GM21447 (cell line): ENCODE measurements around the gene STIL.
"Not testable (repeated sequence)": the region's sequence is repeated elsewhere in the genome, so short reads cannot be mapped to it uniquely, and the experiment has no call there.

ENCODE experiments used
- ATAC-seq: cut with Tn5 transposase; IDR thresholded peaks from one replicate; pipeline ENCODE4 v1.9.1; 2021; ENCODE audit not compliant: unreplicated experiment

Gene STIL

DNA sequence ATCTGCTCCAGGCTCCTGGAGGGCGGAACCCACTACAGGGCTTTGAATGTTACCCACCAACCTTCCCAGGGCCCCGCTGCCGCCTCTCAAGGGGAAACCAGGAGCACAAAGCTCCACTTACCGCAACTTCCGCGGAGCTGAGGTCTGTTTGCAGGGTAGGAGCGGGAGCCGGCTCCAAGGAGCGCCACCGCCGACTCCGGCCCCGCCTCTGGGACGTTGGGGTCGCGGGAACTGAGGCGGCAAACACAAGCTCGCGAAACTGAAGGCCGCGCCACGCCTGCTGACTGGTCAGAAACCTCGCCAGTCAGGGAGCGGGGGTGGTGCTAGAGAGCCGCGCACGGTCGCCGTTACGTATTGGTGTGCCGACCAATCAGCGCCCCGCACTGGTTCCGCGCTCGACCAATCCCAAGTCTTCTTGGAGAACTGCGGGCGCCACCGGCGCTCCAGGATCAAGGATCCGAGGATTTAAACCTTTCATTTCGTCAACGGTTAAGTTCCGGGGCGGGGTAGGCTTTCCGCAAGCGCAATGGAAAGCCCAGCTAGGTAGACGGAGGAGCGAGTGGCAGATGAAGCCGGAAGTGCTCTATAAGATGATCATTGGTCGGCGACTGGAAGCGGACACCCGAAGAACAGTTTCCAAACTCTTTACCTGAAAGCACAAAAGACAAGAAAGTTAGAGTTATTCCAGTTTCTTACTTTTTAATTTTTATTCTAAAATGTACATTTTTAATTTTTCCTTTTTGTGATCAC, at the start of gene STIL:
Gene STIL (minus strand): TSS at position 233 of the 750 bp plus-strand sequence. CDS start 3,828 bp downstream, outside the sequence.
- ATAC-seq: peak; percentile 94

GRCh38 chr1:47362828-47363227, 48.9 kb upstream of the STIL start:
- ATAC-seq: no peak

DNA sequence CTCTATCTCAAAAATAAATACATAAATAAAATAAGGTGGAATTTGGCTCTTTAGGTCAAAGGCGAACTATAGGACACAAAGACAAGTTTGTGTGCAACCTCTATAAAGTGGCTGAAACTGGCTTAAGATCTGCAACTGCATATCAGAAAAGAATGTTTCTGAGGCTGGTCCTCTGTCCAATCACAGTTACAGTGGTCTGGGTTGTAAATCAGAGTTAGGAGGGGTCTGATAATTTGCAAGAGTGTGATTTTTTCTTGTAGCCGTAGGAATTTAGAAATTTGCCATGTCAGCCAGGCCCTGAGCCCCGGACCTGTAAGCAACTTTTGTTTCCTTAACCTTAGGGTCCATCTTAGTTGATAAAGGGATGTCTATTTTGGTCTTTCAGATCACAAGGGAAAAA, 47.4 kb upstream of the STIL start:
- ATAC-seq: no peak

DNA sequence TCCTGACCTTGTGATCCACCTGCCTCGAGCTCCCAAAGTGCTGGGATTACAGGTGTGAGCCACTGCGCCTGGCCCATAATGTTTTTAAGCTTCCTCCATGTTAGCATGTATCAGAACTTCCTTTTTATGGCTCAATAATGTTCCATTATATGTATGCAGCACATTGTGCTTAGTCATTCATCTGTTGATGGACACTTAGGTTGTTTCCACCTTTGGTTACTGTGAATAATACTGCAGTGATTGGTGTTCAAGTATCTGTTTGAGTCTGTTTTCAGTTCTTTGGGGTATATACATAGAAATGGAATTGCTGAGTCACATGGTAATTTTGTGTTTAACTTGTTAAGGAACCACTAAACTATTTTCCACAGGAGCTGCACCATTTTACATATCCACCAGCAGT, 37.4 kb upstream of the STIL start:
- ATAC-seq: peak; percentile 88

- no peak for ATAC-seq
Measured at GRCh38 chr1:47348246-47348645, 34.3 kb upstream of the STIL start.

- no peak for ATAC-seq
Measured at GRCh38 chr1:47347735-47348134, 33.8 kb upstream of the STIL start.

- not testable (repeated sequence) for ATAC-seq
Measured at GRCh38 chr1:47346979-47347378, 33.0 kb upstream of the STIL start.

DNA sequence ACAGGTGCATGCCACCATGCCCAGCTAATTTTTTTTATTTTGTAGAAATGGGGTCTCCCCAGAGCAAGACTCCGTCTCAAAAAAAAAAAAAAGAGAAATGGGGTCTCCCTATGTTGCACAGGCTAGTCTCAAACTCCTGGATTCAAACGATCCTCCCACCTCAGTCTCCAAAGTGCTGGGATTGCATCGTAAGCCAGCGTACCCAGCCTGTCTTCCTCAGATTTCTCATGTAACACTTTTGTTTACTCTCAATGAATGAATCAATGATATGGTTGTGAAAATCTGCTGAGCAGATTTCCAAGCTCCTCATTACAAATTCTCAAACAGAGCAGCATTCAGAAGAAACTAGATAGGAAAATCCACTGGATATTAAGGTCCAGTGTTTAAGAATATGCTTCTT, 26.3 kb upstream of the STIL start:
- ATAC-seq: no peak

DNA sequence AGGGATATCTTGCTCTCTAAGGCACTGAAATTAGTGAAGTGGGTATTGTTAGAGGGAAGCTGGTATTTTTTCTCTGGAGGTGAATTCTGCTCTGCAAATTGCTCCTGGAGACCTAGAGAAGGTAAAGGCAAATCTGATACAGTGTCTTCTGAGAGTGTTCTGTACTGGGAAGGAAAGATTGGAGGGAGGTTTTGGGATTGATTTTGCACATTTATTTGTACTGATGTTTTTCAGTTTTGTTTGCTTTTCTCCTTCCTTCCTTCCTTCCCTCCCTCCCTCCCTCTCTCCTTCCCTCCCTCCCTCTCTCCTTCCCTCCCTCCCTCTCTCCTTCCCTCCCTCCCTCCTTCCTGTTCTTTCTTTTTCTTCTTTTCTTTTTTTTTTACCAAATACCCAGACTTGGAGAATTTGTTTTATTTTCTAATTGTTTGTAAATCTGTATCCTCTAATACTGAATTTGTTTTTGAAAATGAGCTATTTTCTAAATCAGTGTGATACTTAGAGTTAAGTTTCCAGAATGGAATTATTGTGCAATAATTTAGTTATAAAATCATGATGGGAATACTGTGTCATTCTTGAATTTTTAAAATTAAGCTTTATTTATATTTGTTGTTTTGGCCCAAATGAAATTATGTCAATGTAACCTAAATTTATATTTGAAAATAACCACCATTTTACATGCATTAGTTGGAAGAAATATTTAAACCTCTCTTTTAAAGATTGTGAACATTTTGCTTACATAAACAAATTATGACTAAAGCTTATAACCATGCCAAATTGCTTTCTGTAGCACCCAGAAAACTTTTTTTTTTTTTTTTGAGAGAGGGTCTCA, 24.5 kb upstream of the STIL start:
- no peak for ATAC-seq

DNA sequence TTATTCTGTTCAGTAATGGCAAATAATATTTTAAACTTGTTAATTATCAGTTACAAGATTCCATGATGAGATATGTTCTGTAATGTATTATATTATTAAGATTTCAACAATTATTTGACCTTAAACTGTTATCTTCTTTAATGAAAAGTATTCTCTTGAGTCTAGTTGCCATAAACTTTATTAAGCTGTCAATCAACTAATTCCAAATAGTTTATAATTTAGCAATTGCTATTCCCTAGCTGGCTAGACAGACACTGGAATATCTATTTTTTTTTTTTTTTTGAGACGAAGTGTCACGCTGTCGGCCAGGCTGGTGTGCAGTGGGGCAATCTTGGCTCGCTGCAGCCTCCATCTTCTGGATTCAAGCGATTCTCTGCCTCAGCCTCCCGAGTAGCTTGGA, 23.4 kb upstream of the STIL start:
- no peak for ATAC-seq

GRCh38 chr1:47334765-47335435, 21.0 kb upstream of the STIL start:
- ATAC-seq: no peak

DNA sequence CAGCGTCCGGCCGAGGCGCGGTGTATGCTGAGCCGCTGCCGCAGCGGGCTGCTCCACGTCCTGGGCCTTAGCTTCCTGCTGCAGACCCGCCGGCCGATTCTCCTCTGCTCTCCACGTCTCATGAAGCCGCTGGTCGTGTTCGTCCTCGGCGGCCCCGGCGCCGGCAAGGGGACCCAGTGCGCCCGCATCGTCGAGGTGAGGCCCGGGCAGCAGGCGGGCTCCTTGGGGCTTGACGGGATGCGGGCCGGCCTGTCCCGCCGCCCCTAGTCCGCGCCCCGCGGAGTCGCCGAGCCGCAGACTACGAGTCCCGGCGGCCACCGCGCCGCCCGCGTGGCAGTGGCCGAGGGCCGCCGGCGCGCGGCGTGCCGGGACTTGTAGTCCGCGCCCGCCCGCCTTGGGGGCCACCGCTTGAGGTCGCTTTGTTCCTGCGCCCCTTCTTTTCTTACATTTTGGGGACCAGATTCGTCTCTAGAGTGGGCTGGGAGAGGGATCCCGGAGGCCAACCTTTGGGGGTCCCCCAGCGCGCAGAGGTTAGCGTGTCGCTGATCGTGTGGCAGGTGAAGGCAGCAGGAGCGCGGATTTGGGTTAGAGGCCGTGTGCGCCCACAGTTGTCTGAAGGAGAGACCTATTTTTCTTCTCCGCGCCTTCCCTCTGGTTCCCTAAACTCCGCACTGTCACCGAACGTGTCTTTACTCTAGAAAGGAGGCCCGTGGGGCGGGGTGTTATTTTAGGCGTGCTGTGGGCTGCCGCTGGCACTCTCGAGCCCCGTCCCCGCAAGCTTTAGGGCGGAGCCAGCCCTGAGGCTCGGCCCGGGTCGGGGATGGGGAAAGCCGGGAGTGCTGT, 20.2 kb upstream of the STIL start:
- ATAC-seq: peak; percentile 83

GRCh38 chr1:47333578-47333921, 19.6 kb upstream of the STIL start, which contains the start of gene CMPK1:
Gene CMPK1 (plus strand): TSS chr1:47333790. CDS start chr1:47333946, 156 bp downstream.
- ATAC-seq: peak; percentile 69

DNA sequence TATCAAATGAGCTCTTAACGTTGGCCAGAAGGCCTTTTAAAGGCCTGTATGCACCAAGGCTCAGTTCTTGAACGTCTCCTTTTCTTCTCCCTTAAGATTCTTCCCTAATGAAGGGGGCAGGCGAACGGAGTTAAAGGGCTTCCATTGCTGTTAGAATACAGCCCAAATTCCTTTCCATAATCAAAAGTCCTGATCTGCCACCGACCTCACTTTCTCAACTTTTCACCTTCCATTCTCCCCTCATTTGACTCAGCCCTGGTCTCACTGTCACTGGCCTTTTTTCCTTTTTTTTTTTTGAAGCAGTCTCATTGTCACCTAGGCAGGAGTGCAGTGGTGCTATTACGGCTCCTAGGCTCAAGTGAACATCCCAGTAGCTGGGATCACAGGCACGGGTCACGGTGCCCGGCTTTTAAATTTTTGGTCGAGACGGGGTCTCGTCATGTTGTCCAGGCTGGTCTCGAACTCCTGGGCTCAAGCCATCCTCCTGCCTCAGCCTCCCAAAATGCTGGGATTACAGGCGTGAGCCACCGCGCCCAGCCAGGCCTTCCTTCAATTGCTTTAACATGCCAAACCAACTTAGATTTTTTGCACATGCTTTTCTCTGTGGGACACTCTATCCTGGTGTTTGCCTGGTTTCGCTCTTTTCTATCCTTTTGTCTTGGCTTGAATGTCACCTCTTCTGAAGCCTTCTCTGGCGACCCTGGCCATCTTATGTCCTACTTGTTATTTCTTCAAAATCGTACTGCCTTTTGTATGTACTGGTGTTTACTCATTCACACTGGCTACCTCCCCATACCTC, 19.0 kb upstream of the STIL start:
- no peak for ATAC-seq

- ATAC-seq: no peak
Measured at GRCh38 chr1:47331875-47332274, 17.9 kb upstream of the STIL start.

- no peak for ATAC-seq
Measured at GRCh38 chr1:47330212-47330611, 16.3 kb upstream of the STIL start.

DNA sequence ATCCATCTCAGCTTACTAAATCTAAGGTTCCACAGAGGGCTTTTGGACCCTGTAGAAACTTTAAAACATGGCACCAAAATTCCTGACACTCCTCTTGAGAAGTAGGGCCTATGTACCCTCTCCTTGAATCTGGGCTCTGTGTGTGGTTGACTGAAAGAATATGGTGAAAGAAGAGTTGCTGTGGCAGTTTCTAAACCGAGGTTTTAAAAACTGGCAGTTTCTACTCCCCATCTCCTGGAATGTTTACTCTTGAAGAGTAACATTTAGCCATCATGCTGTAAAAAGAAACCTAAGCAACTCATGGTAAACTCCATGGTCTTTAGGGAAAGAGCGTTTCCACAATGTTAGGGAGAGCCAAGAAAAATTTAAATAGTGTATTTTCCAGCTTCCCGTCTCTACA, 15.0 kb upstream of the STIL start:
- ATAC-seq: no peak

DNA sequence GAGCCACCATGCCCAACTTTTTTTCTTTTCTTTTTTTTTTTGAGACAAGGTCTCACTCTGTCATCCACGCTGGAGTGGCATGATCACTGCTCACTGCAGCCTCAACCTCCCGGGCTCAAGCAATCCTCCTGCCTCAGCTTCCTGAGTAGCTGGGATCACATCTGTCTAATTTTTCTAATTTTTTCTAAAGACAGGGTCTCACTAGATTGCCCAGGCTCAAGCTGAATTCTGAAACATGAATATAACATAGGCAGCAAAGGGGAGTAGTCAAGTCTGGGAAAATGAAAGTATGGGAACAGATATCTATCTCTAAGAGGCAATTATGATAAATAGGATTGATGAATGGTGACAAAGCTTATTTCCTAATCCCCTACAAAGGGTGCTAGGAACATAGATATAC, 12.3 kb upstream of the STIL start:
- ATAC-seq: no peak

- ATAC-seq: no peak
Measured at GRCh38 chr1:47325528-47325927, 11.6 kb upstream of the STIL start.

DNA sequence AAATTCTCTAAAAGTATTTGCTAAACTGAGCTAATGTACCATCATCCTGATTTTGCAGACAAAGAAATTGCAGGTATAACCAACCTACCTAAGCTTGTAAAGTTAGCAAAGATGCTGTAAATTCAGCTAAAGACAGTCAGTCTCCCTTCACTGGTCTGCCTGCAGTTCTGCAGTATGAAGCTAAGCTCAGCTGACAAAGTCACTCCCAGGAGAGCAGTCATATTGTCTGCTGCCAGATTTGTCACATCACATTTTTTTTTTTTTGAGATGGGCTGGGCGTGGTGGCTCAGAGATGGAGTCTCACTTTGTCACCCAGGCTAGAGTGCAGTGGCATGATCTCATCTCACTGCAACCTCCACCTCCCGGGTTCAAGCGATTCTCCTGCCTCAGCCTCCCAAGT, 10.7 kb upstream of the STIL start:
- no peak for ATAC-seq
